Caco-2 (cell line): ENCODE data around the gene TRNP1. TPM values are rescaled to one million over a fixed set of nuclear protein-coding genes. Genes with fewer than 3 reads are reported as not detected.

Experiments
- BruUV-seq: library from RNA; stranded (reverse); fragments of 400-500 nt; replicated peaks from 2 replicates; lab custom pipeline; 2021; lab: Mats Ljungman, UMichigan
- CTCF ChIA-PET: fragments of 300-600 bp; sonication (Branson Sonifier 250); formaldehyde crosslinking; loops from one replicate; lab custom pipeline; 2022; ENCODE audit warnings: antibody characterized with exemption; lab: Charles Lee
- POLR2A ChIA-PET: fragments of 300-600 bp; sonication (Branson Sonifier 250); formaldehyde crosslinking; loops from one replicate; lab custom pipeline; 2022; ENCODE audit warnings: antibody characterized with exemption; lab: Charles Lee
- DNase-seq, 2 experiments: peaks; one replicate each; pipeline versions ENCODE4 v3.0.0 to v3.0.0-alpha.2; 2020 to 2022
- H3K27me3 ChIP-seq: replicated peaks from 2 replicates; pipeline ENCODE4 v1.6.0; 2011; ENCODE audit warnings: low read length; ENCODE audit not compliant: control insufficient read depth, insufficient read depth
- H3K36me3 ChIP-seq: 2 replicates; pipeline ENCODE4 v1.5.1; 2011; ENCODE audit warnings: low read length; ENCODE audit not compliant: control insufficient read depth, insufficient read depth
- H3K4me1 ChIP-seq: fragments of 250-450 bp; sonication (Bioruptor Pico); 2 replicates; pipeline ENCODE4 v1.5.1; 2020; ENCODE audit warnings: mild to moderate bottlenecking
- H3K4me3 ChIP-seq: 2 replicates; pipeline ENCODE4 v1.5.1; 2011; ENCODE audit warnings: low read depth, mild to moderate bottlenecking, control low read depth, low read length
- H3K9me3 ChIP-seq: fragments of 250-450 bp; sonication (Bioruptor Pico); 2 replicates; pipeline ENCODE4 v1.5.1; 2020; ENCODE audit warnings: mild to moderate bottlenecking, moderate library complexity
- H3K27ac Mint-ChIP-seq: one replicate; pipeline ENCODE4 v1.8.0; 2022; ENCODE audit warnings: mixed read lengths; ENCODE audit not compliant: unreplicated experiment
- H3K27me3 Mint-ChIP-seq: one replicate; pipeline ENCODE4 v1.8.0; 2022; ENCODE audit warnings: mixed read lengths; ENCODE audit not compliant: insufficient read depth, unreplicated experiment
- H3K36me3 Mint-ChIP-seq: one replicate; pipeline ENCODE4 v1.8.0; 2022; ENCODE audit warnings: mild to moderate bottlenecking, mixed read lengths; ENCODE audit not compliant: insufficient read depth, unreplicated experiment
- H3K4me1 Mint-ChIP-seq: one replicate; pipeline ENCODE4 v1.8.0; 2022; ENCODE audit warnings: low read depth, mixed read lengths; ENCODE audit not compliant: unreplicated experiment
- H3K4me3 Mint-ChIP-seq: one replicate; pipeline ENCODE4 v1.8.0; 2022; ENCODE audit warnings: mild to moderate bottlenecking, moderate library complexity, mixed read lengths; ENCODE audit not compliant: unreplicated experiment
- H3K9me3 Mint-ChIP-seq: one replicate; pipeline ENCODE4 v1.8.0; 2022; ENCODE audit warnings: mixed read lengths; ENCODE audit not compliant: unreplicated experiment
- CTCF ChIP-seq, 2 experiments: fragments of 200-600 bp in 1 of 2; IDR thresholded peaks; 1 replicate in 1 of 2; 2 replicates in 1 of 2; pipeline versions ENCODE4 v1.5.1 to v1.8.0; 2011 to 2022; ENCODE audit warnings: antibody characterized with exemption in 1 of 2, control low read depth in 1 of 2, inconsistent platforms in 1 of 2, low read depth in 1 of 2, low read length in 1 of 2, mild to moderate bottlenecking in 1 of 2, moderate library complexity in 1 of 2; ENCODE audit not compliant: insufficient read depth in 1 of 2, severe bottlenecking in 1 of 2, unreplicated experiment in 1 of 2
- intact Hi-C: fragments of 100-400 bp; cut with micrococcal nuclease; formaldehyde crosslinking; loops from one replicate; pipeline ENCODE4 v1.10.0; 2022; ENCODE audit not compliant: unreplicated experiment
- total RNA-seq: library from RNA; stranded (reverse); gene quantifications from 2 replicates; pipeline ENCODE4 v1.2.3, GENCODE V29; 2022

Gene TRNP1
- total RNA-seq, 1 experiment from 2014 or later = 23.6 TPM

- Histone ChIP-seq H3K4me3 (peak overlapping the region; percentile 86), H3K27me3 (no peaks in the 10 kb centered on the region), H3K4me1 (peaks cover 42% of the 10 kb centered on the region), H3K9me3 (no peaks in the 10 kb centered on the region), H3K36me3 (no peaks in the 10 kb centered on the region; the same call in 1 of the 2 replicates)
- no peak for DNase-seq
- POLR2A ChIA-PET = interaction anchor here (1.0 to 2.0 kb wide), 6 partner anchors 7 to 147 kb away, joined by 3 to 13 read pairs (median 5); partner anchors contain the start of gene TRNP1
- CTCF ChIA-PET = interaction anchor here (0.6 to 1.9 kb wide), 5 partner anchors 14 to 34 kb away, joined by 3 to 10 read pairs (median 6); partner anchors contain the start of gene TRNP1
- H3K4me3 Mint-ChIP-seq = peak overlapping the region; percentile 81
- peaks cover 30% of the 10 kb centered on the region for H3K36me3 Mint-ChIP-seq
- H3K9me3 Mint-ChIP-seq = no peaks in the 10 kb centered on the region
- no peak for TF ChIP-seq CTCF (IDR thresholded peaks at IDR 0.05; ENCODE audit: insufficient read depth in 1 of 2, low read depth in 1 of 2, low read length in 1 of 2, severe bottlenecking in 1 of 2, unreplicated experiment in 1 of 2)
- BruUV-seq = no TSS peak
- intact Hi-C loops = loop anchor here (1.0 kb wide), 1 partner anchor 15 kb away; no protein-coding TSS in a partner anchor
- H3K27me3 Mint-ChIP-seq = no peaks in the 10 kb centered on the region
- H3K4me1 Mint-ChIP-seq = peaks cover 17% of the 10 kb centered on the region
- H3K27ac Mint-ChIP-seq = peak overlapping the region; percentile 87
Observed at GRCh38 chr1:27011976-27012563, 18.6 kb downstream of the TRNP1 start.

GRCh38 chr1:27015260-27015659, 21.8 kb downstream of the TRNP1 start:
- no peak for TF ChIP-seq CTCF (IDR thresholded peaks at IDR 0.05; ENCODE audit: insufficient read depth in 1 of 2, low read depth in 1 of 2, low read length in 1 of 2, severe bottlenecking in 1 of 2, unreplicated experiment in 1 of 2)
- POLR2A ChIA-PET = no interaction called here
- BruUV-seq = no TSS peak
- Histone ChIP-seq H3K9me3 (no peaks in the 10 kb centered on the region), H3K27me3 (no peaks in the 10 kb centered on the region), H3K36me3 (no peaks in the 10 kb centered on the region), H3K4me3 (no peak overlapping the region), H3K4me1 (peaks cover 13% of the 10 kb centered on the region)
- no peak for DNase-seq
- Mint-ChIP-seq H3K27me3 (no peaks in the 10 kb centered on the region), H3K27ac (no peak overlapping the region), H3K4me3 (no peak overlapping the region), H3K36me3 (peaks cover 23% of the 10 kb centered on the region), H3K9me3 (no peaks in the 10 kb centered on the region), H3K4me1 (peaks cover 13% of the 10 kb centered on the region)
- CTCF ChIA-PET = no interaction called here
- intact Hi-C loops = no loop called here

GRCh38 chr1:27016376-27016775, 22.9 kb downstream of the TRNP1 start:
- peaks cover 16% of the 10 kb centered on the region for H3K4me1 Mint-ChIP-seq
- TF ChIP-seq CTCF (IDR thresholded peaks at IDR 0.05; ENCODE audit: insufficient read depth in 1 of 2, low read depth in 1 of 2, low read length in 1 of 2, severe bottlenecking in 1 of 2, unreplicated experiment in 1 of 2) = no peak
- peaks cover 17% of the 10 kb centered on the region for H3K36me3 Mint-ChIP-seq
- DNase-seq = no peak
- Histone ChIP-seq H3K36me3 (no peaks in the 10 kb centered on the region), H3K27me3 (no peaks in the 10 kb centered on the region), H3K4me3 (no peak overlapping the region), H3K4me1 (peaks cover 3% of the 10 kb centered on the region), H3K9me3 (no peaks in the 10 kb centered on the region)
- no peak overlapping the region for H3K27ac Mint-ChIP-seq
- CTCF ChIA-PET = no interaction called here
- intact Hi-C loops = no loop called here
- H3K9me3 Mint-ChIP-seq = no peaks in the 10 kb centered on the region
- POLR2A ChIA-PET = no interaction called here
- H3K4me3 Mint-ChIP-seq = no peak overlapping the region
- no TSS peak for BruUV-seq
- H3K27me3 Mint-ChIP-seq = no peaks in the 10 kb centered on the region
